DMS53 (cell line): ENCODE measurements around the gene TTC21B.

Experiments
- DNase-seq: peaks from one replicate; lab custom pipeline; 2025; lab: John Stamatoyannopoulos, UW

TTC21B gene

DNA sequence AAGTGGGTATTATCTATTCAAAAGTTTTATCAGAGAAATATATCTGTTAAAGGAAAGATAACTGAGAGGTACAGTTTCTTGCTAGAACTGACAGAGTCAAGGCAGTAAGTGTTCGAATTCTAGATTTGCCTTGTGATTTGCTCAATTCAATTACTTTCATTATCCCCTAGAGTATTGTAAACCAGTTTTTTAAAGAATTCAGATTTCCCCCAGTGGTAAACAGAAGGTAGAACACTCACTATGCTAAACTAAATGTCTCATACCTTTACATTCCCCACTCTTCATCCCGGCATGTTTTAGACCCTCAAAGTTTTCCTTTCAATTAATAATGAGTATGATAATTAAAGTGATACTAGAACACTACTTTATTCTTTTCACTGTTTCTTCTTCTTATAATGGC, 28.6 kb downstream of the TTC21B start:
- peak; percentile 8 for DNase-seq

DNA sequence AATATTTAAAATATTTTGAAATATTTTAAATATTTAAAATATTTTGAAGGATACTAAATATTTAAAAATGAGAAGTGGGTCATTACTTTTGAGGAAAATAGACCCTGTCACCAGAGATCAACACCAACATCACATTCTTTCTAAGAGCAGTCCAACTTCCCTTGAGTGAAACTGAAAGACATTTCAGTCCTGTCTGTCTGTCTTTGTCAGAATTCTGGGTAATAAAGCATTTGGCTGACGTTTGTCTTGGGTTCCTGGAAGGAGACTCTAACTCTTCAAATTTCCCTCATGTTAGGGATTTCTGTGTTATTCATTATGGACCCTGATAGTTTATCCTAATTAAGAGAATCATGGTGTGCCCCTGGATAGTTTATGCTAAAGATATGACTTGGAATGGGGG, 32.8 kb downstream of the TTC21B start:
- DNase-seq, result no peak

DNA sequence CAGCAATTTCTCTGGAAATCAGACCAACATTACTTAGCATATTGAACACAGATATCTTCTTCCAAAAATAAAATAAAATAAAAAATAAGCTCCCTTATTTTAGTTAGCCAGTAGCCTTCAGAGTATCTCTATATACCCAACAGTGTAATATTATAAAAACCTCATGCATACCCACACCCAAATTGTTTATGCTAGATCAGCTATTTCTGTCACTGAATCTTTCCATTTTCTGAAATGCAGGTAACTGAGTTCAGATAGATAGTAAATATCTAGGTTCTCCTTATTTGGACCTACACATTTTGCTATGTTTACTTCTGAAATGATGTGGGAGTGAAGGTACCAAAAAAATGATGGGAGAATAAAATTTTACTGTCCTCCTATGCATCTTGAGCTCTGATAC, 39.9 kb downstream of the TTC21B start:
- DNase-seq, result no peak

DNA sequence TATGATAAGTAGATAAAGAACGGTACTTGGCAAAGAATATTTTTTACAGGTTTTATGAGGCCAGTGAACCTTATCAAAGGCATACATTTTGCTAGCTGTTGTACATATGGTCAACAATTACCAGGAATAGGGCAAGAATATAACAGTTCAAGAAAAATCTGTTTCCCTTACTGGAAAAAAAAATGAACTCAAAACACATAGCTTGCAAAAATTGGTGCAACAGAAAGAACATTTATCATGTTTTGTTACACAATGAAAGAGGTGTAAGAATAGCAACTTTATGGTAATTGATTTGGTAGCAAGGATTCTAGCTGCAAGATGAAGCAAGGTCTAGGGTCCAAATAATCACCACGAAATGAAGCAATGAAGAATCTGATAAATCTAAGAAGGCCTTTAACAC, 41.6 kb downstream of the TTC21B start:
- DNase-seq, result no peak

DNA sequence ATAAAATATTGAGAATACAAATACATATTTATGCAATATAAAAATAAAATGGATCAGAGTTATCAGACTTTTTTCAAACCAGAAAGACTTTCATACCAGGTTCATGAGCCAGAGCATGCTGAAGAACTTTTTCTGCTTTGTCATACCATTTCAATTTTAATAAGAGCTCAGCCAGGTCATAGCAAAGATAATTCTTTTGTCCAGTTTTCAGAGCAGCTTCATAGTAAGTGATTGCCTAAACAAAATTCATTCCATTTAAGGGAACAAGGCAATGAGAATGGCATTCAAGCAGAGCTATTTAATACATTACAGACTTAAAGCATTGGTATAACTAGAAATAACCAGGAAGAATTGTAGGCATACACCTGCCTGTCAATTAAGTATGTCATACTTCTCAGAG, 42.3 kb downstream of the TTC21B start:
- DNase-seq, result no peak

DNA sequence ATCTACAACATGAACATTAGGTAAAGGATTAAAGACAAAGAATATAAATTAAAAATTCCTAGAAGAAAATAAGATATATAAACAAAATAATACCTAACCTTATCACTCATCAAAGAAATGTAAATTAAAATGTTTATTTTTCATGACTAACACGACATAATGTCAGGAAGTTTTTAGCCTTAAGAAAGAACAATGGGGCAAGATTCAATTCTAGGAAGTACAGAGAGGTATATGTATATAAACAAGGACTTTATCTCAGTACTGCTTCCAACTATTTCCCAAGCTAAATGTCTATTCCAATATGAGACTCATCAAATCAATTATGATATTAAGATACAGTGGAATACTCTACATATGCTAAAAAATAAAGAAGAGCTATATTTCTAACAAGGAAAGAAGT, 44.1 kb downstream of the TTC21B start:
- DNase-seq, result no peak

DNA sequence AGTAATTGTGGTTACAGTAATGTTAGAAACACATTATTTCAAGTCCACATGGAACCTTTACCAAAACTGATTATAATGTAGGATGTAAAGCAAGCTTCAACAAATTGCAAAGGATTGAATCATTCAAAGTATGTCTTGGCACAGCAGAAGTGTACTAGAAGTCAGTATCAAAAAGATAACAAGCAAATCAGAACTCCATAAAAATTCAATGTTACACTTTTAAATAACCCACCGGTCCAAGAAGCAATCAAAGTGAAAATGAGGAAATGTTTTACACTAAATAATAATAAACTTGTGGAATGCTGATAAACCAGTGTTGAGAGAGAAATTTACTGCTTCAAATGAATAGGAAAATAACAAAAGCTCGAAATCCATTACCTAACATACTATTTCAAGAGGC, 47.7 kb downstream of the TTC21B start:
- DNase-seq, result no peak

DNA sequence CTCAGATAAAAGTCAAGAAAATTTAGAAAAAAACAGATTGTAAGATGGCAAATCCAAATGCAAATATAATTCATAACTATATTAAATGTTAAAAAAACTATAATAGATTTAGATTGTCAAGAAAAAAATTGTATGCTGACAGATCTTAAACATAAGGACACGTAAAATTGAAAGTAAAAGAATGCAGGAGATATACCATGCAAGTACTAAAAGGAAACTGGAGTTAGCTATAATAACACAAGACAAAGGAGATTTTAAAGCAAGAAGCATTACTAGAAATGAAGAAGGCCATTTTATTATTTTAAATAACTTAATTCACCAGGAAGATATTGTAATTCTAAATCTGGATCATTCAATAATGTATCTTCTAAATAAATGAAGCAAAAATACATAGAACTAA, 48.3 kb downstream of the TTC21B start:
- DNase-seq, result no peak

DNA sequence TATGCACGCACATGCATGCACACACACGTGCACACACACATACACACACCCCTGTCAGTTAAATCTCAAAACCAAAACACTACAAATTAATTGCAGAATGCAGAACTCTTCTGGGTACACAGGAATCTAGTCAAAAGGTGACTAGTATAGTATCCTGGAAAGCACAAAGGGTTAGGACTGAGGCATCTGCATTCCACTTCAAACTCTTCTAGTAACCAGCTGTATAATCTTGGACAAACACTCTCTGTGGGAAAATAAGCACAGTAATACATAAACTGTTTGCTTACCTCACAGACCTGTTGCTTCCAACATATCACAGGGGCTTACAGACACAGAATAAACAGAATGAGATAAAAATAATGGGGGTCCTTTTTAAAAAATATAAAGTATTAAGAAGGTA, 49.1 kb downstream of the TTC21B start:
- DNase-seq, result peak; percentile 33

DNA sequence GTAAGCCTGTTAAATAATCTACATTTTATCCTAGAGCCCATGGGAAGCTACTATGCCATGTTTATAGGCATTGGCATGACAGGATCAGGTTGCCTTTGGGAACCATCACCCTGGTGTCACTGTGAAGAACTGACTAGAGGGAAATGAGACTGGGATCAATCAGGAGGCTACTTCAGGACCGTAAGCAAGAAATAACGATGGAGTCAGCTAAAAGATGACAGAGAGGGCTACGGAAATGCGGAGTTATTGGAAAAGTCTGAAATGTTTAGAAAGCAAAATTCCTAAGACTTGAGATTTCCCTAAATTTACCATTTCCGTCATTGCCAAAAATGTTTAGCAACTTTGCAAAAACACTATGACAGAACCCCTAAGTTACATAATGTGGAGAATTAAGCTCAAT, 50.2 kb downstream of the TTC21B start:
- no peak for DNase-seq

DNA sequence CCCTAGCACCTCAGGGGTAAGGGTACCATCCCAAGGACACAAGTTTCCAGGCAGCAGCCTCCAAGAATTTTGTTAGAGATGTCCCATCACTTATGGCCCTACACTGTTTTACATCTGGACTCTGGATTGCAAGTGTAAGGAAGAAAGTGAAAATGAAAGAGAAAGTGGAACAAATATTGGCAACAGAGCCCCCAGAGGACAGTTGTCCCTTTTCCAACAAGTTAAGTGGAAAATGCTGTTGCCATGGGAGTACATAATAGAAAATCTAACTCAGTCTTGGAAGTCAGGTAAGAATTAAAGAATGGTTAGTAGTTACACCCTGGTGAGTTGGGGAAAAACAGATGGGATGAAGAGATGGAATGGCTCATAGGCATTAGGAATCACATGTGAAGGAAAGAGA, 50.6 kb downstream of the TTC21B start:
- peak; percentile 41 for DNase-seq

DNA sequence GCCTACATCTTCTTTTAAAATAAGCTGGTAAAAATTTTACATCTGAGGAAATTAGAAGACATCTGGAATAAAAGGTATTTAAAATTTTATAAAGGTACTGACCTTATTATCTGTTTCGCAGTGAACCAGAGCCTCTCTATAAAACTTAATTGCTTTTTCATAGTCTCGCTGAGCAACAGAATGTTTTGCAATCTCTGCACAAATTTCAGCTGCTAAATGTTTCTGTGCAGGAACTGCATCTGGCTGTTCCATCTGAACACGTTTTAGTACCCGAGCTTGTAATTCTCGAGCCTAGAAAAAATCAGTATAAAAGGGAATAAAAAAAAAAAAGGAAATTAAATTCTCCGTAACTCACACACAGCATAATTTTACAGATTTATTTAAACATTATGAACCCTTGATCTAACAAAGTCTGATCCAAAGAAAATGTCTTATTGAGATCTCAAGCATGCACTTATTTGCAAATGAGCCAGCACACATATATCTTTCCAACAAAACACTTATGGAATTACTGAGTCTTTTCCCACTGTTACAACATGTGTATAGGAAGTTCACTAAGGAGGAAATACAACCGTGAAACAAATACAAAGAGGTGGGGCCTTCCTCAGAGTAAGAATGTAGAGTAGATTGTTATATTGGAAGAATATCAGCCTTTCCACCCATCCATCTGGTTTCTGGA, 51.8 kb downstream of the TTC21B start:
- DNase-seq, result no peak

DNA sequence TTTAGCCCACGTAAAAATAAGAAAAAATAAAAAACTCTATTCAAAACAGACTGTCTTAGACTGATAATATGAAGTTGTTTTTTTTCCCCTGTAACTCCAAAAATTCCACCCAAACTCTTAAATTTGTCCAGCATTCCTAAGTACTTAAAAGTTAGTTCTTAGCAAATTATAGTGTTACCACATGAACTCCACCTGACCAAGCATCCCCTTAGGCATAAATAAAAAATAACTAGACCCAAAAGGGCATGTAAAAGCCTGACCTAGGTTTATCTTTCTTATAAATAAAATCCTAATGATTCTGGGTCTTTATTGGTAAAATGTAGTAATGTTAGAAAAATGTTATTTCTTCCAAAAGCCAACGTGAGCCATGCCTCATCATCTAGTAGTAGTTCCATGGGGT, 54.3 kb downstream of the TTC21B start:
- DNase-seq, result no peak

DNA sequence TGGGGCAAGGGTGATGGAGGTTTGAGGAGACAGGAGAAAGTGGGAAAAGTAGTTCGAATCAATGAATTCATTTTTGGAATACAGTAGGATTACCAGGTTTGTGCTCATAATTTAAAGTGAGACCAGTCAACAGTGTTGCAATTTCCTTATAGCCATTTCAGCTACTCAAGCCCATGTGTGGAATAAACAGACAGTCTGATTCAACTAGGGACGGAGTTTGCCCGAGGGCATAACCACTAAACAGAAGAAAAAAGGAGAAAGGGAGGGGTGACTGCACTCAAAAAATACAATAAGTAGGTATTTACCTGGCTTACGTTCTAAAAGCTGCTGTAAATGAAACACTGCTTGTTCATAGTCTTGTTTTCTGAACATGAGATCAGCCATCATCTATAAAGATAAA, 55.2 kb downstream of the TTC21B start:
- DNase-seq, result no peak

DNA sequence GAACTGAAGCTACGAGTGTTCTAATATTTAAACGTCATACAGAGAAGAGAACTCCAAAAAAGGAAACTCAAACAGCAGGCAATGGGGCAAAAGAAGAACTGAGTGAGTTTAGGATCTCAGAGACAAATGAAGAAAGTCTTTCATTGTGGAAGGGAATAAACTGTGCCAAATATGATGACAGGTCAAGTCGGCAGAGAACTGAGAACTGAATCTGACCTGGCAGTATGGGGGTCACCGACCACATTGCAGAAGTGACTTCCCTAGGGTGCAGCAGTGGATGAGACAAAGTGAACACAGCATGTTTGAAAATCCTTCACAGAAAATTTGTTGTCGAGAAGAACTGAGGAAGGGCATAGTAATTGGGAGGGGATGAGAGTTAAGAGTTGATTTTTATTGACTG, 55.9 kb downstream of the TTC21B start:
- DNase-seq, result no peak

DNA sequence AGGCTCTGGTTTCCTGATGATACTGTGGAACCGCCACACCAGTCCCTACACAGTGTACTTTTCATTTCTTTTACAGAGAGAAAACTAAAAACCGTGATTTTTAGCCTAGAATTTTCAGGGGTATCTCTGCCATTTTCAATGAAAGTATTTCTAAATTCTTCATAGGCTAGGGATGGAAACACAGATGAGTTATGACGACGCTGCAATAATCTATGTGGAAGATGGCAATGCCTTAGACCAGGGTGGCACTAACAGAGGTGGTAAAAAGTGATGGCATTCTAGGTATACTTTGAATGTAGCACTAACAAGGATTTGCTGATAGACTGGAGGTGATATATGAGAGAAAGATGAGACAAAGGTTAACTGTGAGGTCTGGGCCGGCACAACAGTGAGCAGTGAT, 56.5 kb downstream of the TTC21B start:
- DNase-seq, result no peak

DNA sequence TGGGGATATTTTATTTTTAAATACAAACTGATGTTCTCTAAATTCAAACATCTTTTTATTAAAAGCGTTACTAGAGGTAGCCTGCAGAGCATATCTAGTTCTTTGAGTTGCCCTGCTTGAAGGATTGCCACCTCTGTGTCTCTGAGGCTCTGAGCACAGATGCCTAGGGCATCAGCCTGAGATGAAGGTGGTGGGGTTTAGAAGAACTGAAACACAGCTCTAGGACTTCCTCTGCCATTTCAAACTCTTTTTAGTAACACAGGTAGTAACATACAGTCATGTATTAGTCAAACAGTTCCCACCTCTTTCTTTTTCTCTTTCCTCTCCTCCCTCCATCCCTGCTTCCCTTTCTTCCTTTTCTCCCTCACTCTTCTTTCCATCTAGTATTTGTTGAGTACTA, 57.6 kb downstream of the TTC21B start:
- no peak for DNase-seq

DNA sequence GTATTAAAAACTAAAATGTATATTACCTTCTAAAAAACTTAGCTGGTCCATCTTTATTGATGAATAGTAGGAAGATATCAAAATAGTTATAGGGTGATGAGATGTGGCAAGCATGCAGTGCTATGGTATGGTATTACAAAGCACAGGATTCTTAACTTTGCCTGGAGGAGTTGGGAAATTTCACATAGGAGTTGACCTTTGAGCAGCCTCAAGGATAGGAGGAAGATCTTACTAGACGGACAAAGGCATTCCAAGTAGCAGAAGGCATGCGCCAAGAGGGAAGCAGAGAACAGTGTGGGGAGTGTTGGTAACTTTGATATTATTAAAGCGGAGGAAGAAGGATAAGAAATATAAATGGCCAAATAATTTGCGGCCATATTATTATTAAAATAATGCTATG, 60.0 kb downstream of the TTC21B start:
- DNase-seq, result no peak

DNA sequence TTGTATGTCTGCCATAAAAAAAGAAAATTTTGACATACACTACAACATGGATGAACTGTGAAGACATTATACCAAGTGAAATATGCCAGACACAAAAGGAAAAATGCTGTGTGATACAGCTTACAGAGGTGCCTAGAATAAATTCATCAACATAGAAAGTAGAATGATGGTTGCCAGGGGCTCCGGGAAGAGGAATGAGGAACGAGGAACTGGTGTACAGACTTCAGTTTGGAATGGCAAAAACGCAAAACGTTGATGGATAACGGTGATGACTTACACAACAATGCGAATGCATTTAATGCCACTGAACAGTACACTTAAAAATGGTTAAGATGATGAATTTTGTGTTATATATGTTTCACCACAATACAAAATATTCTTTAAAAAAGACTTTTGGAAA, 61.0 kb downstream of the TTC21B start:
- DNase-seq, result no peak

DNA sequence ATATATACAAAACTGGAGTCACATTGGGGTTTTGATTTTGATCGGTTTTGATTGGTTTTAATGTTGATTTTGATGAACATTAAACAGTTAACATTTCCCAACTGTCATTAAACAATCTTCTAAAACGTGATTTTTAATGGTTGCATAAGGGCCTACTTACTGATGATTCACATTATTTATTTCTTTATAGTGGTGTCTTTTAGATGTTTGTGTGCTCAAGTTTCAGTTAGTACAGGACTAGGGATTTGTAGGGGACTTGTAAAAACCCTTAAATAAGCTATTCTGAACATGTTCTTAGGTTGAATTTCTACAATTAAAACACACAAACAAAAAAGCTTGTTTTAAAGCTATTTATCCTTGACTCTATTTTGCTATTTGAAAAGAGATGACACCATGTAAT, 61.6 kb downstream of the TTC21B start:
- no peak for DNase-seq

DNA sequence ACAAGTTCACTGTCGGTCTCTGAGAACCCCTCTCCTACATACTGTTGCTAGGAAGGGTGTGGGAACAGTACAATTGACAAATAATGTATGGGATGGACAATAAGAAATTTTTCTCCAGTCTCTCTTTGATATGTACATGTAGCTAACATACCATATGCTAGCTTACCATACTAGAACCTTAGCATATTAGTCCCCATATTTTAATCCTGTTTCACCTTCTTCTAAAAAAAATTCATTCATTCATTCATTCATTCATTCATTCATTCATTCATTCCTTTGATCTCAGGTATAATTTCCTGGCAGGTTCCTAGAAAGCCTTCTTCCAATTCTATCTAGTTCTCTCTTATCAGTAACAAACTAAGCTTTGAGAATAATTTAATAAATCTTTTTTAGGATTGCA, 62.2 kb downstream of the TTC21B start:
- no peak for DNase-seq

DNA sequence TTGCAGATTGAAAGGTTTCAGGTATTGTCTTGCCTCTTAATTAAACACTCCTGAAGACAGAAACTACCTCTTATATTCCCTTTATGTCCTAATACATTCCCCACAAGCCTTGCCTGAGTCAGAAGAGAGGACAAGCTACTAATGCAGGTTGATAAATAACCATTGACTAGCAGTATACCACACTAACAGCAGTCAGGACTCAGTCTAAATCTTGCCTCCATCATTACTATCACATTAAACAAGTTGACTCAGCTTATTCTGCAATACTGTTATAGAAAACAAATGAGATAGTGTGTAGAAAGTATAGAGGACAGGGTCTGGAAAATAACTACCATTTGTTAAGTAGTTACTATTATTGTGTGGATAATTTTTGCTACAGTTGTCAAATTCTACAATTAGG, 63.8 kb downstream of the TTC21B start:
- DNase-seq, result no peak

DNA sequence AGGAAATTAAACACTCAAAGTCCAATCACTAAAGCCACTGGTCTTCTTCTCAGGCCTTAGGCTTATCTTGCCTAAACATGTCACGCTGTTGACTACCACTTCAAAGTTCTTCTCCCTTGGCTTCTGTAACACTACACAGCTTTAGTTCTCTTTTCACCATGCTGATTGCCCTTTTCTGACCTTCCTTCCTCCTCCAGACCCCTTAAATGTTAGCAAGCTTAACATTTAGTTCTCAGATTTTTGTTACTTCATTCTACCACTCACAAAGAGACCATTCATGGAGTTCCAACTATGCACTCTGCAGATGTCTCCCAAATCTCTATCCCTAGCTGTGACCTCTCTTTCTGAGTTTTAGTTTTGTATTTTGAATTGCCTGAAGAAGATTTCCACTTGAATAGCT, 64.4 kb downstream of the TTC21B start:
- no peak for DNase-seq

DNA sequence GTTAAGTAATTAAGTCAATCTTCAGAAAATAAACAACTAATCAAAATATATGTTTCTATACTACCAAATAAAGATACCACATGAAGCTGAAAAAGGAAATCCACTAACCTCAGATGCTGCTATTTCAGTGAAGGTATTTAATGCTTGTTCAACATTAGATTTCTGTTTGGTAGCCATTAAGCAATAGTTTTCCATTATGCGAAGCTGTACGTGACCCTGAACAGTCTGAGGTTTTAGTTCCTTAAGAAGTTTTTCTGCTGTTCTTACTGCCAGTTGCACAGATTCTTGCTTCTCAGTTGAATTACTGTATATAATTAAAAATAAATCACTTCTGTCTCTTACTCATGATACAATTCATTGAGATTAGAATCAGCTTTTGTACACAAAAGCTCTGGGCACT, 65.4 kb downstream of the TTC21B start:
- DNase-seq, result no peak
